Measurements from ENCODE around the gene NME9.
"Not testable (repeated sequence)": the region's sequence is repeated elsewhere in the genome, so short reads cannot be mapped to it uniquely, and the experiment has no call there.

The NME9 gene

GRCh38 chr3:138329127-138329983 lies at the start of gene NME9:
Gene NME9, minus strand, starts transcription at chr3:138329851. Its CDS starts 516 bp downstream, at chr3:138329335.
- peak; percentile 41 for TF ChIP-seq CTCF (IDR thresholded peaks at IDR 0.05; ENCODE audit: low read depth, low read length)
- H3K4me3 ChIP-seq (ENCODE audit: low read depth, low read length), result peak within 1 kb of the TSS; percentile 67

- no peak overlapping the region for H3K4me3 ChIP-seq (ENCODE audit: low read depth, low read length)
- TF ChIP-seq CTCF (IDR thresholded peaks at IDR 0.05; ENCODE audit: low read depth, low read length), result no peak
Measured at GRCh38 chr3:138378990-138379389, 49.3 kb upstream of the NME9 start.

GRCh38 chr3:138378331-138378730 lies 48.7 kb upstream of the NME9 start:
- H3K4me3 ChIP-seq (ENCODE audit: low read depth, low read length), result no peak overlapping the region
- TF ChIP-seq CTCF (IDR thresholded peaks at IDR 0.05; ENCODE audit: low read depth, low read length), result no peak

GRCh38 chr3:138377804-138378203 lies 48.2 kb upstream of the NME9 start:
- no peak for TF ChIP-seq CTCF (IDR thresholded peaks at IDR 0.05; ENCODE audit: low read depth, low read length)
- no peak overlapping the region for H3K4me3 ChIP-seq (ENCODE audit: low read depth, low read length)

DNA sequence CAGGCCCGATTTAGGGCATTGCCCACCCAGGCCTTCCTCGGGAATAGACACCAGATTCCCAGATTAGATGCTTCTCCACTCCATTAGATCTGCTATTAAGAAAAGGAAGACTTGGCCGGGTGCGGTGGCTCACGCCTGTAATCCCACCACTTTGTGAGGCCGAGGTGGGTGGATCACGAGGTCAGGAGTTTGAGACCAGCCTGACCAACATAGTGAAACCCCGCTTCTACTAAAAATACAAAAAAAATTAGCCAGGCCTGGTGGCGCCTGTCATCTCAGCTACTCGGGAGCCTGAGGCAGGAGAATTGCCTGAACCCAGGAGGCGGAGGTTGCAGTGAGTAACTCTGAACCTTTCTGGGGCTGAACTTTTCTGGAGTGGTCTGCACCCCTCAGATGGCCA lies 47.6 kb upstream of the NME9 start:
- not testable (repeated sequence) for H3K4me3 ChIP-seq (ENCODE audit: low read depth, low read length)

- no peak overlapping the region for H3K4me3 ChIP-seq (ENCODE audit: low read depth, low read length)
- no peak for TF ChIP-seq CTCF (IDR thresholded peaks at IDR 0.05; ENCODE audit: low read depth, low read length)
Measured at GRCh38 chr3:138376663-138377062, 47.0 kb upstream of the NME9 start.

DNA sequence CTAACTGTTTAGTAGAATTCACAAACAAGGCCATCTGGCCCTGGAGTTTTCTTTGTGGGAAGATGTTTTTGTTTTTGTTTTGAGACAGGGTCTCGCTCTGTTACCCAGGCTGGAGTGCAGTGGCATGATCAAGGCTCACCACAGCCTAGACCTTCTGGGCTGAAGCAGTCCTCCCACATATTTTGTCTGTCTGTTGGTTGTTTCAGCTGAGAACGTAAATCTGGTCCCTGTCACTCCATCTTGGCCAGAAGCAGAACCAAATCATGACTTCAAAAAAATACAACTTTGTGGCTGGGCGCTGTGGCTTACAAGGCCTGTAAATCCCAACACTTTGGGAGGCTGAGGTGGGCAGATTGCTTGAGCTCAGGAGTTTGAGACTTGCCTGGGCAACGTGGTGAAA lies 45.8 kb upstream of the NME9 start:
- no peak for TF ChIP-seq CTCF (IDR thresholded peaks at IDR 0.05; ENCODE audit: low read depth, low read length)
- no peak overlapping the region for H3K4me3 ChIP-seq (ENCODE audit: low read depth, low read length)
